ENCODE data around the gene ASCC1. TPM values are rescaled to one million over a fixed set of nuclear protein-coding genes. Genes with fewer than 3 reads are reported as not detected.
"Not testable (repeated sequence)": the region's sequence is repeated elsewhere in the genome, so short reads cannot be mapped to it uniquely, and the experiment has no call there.

The ASCC1 gene
- total and polyA plus RNA-seq, 7 donors, result 15.3 to 37.0 (median 19.3) TPM

GRCh38 chr10:72226418-72227027 is 10.4 kb upstream of the ASCC1 start:
- Histone ChIP-seq H3K4me3 (no peak overlapping the region), H3K27ac (peak overlapping the region; percentile 91), H3K36me3 (ENCODE audit: insufficient read depth in 1 of 2, low read depth in 1 of 2) (peaks cover 4 to 34% of the 10 kb centered on the region in 2 donors), H3K9me3 (no peaks in the 10 kb centered on the region), H3K4me1 (peaks cover 62% of the 10 kb centered on the region), H3K27me3 (ENCODE audit: insufficient read depth in 3 of 3, low read length in 2 of 3) (no peaks in the 10 kb centered on the region)
- WGBS, 3 donors, result 79 to 90% (median 80%) methylated on average over 6 of the region's 6 CpGs
- ATAC-seq (no peak), DNase-seq (no peak)
- intact Hi-C loops (cut with DNase I), result loop anchor here in 1 of 2 donors (5.0 kb wide), 1 partner anchor 51 kb away; no protein-coding TSS in a partner anchor
- TF ChIP-seq CTCF (IDR thresholded peaks at IDR 0.05), result no peak

GRCh38 chr10:72224191-72224590 is 8.1 kb upstream of the ASCC1 start:
- WGBS, 3 donors, result 85 to 95% (median 88%) methylated on average over 6 of the region's 6 CpGs
- Histone ChIP-seq H3K27ac (peak overlapping the region; percentile 97), H3K36me3 (ENCODE audit: insufficient read depth in 1 of 2, low read depth in 1 of 2) (peaks cover 0 to 39% of the 10 kb centered on the region in 2 donors), H3K4me1 (peaks cover 64% of the 10 kb centered on the region)
- not testable (repeated sequence) for DNase-seq; H3K9me3 ChIP-seq; ATAC-seq; H3K27me3 ChIP-seq (ENCODE audit: insufficient read depth in 3 of 3, low read length in 2 of 3); H3K4me3 ChIP-seq
- intact Hi-C loops (cut with DNase I), result loop anchor here in 1 of 2 donors (5.0 kb wide), 1 partner anchor 108 kb away; no protein-coding TSS in a partner anchor

GRCh38 chr10:72223743-72224101 is 7.6 kb upstream of the ASCC1 start:
- H3K36me3 ChIP-seq (ENCODE audit: insufficient read depth in 1 of 2, low read depth in 1 of 2), result peaks cover 0 to 39% of the 10 kb centered on the region in 2 donors
- H3K4me1 ChIP-seq, result peaks cover 64% of the 10 kb centered on the region
- no peak overlapping the region for H3K4me3 ChIP-seq
- H3K9me3 ChIP-seq, result no peaks in the 10 kb centered on the region
- 19 to 32% (median 21%) methylated on average over 1 of the region's 1 CpG for WGBS, 3 donors
- no peak for TF ChIP-seq CTCF (IDR thresholded peaks at IDR 0.05)
- no peak for DNase-seq
- intact Hi-C loops (cut with DNase I), result loop anchor here (2.0 to 5.0 kb wide), 2 partner anchors 97 to 109 kb away; no protein-coding TSS in a partner anchor
- peak in 3 of 4 donors; percentile 50 to 55 (median 54) for ATAC-seq
- H3K27ac ChIP-seq, result peak overlapping the region; percentile 97
- no peaks in the 10 kb centered on the region for H3K27me3 ChIP-seq (ENCODE audit: insufficient read depth in 3 of 3, low read length in 2 of 3)

- Histone ChIP-seq H3K9me3 (no peaks in the 10 kb centered on the region), H3K36me3 (ENCODE audit: insufficient read depth in 1 of 2, low read depth in 1 of 2) (peaks cover 0 to 31% of the 10 kb centered on the region in 2 donors), H3K4me3 (no peak overlapping the region), H3K4me1 (peaks cover 72% of the 10 kb centered on the region), H3K27me3 (ENCODE audit: insufficient read depth in 3 of 3, low read length in 2 of 3) (no peaks in the 10 kb centered on the region), H3K27ac (peak overlapping the region; percentile 97)
- no peak for TF ChIP-seq CTCF (IDR thresholded peaks at IDR 0.05)
- 17 to 45% (median 21%) methylated on average over 1 of the region's 1 CpG for WGBS, 3 donors
- intact Hi-C loops (cut with DNase I), result loop anchor here in 1 of 2 donors (5.0 kb wide), 1 partner anchor 111 kb away; no protein-coding TSS in a partner anchor
- DNase-seq (no peak), ATAC-seq (peak in 2 of 4 donors; percentile 48 to 61)
These were observed 5.2 kb upstream of the ASCC1 start for GRCh38 chr10:72221278-72221677.

- H3K4me1 ChIP-seq, result peaks cover 72% of the 10 kb centered on the region
- TF ChIP-seq CTCF (IDR thresholded peaks at IDR 0.05), result no peak
- 57 to 80% (median 59%) methylated on average over 8 of the region's 8 CpGs for WGBS, 3 donors
- DNase-seq (no peak), ATAC-seq (no peak)
- H3K36me3 ChIP-seq (ENCODE audit: insufficient read depth in 1 of 2, low read depth in 1 of 2), result peaks cover 0 to 31% of the 10 kb centered on the region in 2 donors
- no peaks in the 10 kb centered on the region for H3K27me3 ChIP-seq (ENCODE audit: insufficient read depth in 3 of 3, low read length in 2 of 3)
- intact Hi-C loops (cut with DNase I), result loop anchor here in 1 of 2 donors (5.0 kb wide), 1 partner anchor 112 kb away; no protein-coding TSS in a partner anchor
- H3K9me3 ChIP-seq, result no peaks in the 10 kb centered on the region
- H3K4me3 ChIP-seq, result no peak overlapping the region
- H3K27ac ChIP-seq, result peak overlapping the region; percentile 97
These were observed 4.6 kb upstream of the ASCC1 start for GRCh38 chr10:72220637-72221036.

All from psoas muscle (tissue), 8 donors.